GM12801 (cell line): ENCODE results near the gene GPX3.

Experiments
- CTCF ChIP-seq: IDR thresholded peaks from one replicate; pipeline ENCODE4 v1.5.1; 2011; ENCODE audit warnings: control low read depth; ENCODE audit not compliant: insufficient read length; ENCODE audit errors: extremely low read depth

GPX3 gene

DNA sequence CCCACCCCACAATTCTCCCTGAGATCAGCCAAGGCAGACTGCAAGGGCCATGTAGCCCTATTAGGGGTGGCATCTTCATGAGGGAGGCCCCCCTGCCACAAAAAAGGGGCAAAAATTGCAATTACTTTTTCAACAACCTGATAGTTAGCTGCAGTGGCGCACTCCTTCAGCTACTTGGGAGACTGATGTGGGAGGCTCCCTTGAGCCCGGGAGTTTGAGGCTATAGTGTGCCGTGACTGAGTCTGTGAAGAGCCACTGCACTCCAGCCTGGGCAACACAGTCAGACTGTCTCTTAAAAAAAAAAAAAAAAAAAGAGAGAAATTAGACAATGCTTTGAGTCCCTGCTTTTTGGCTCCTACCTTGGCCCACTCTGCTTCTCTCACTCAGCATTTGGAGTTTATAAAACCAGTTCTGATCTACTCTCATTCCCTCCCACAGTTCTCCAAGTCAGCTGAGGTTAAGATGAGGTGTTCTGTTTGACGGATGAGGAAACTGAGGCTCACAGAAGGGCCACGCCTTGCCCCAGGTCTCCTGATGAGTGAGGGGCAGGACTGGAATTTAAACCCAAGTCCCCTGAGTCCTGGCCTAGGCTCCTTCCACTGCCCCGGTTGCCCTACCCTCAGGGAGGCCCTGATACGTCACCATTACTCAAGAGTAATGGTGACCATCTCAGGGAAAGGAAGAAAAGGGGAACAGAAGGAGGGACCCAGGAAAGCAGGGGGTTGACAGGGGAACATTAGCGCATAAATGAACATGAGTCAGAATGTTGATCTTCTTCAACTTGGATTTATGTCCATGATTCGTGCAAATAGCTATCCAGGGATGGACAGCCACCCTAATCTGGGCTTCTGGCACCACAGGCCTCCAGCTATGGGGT, 9.0 kb downstream of the GPX3 start:
- no peak for TF ChIP-seq CTCF

DNA sequence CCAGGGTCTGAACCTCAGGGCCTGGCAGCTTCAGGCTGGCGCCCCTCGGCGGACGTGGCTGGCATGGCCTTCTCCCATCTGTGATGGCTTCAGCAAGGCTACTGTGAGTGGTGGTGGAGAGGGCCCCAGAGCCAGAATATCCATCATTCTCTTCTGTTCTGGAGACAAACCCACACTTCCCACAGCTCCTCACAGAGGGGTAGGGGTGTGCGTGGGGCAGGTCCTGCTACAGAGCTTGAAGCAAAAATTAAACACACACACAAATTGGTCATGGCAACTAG, 9.6 kb downstream of the GPX3 start:
- TF ChIP-seq CTCF: no peak

DNA sequence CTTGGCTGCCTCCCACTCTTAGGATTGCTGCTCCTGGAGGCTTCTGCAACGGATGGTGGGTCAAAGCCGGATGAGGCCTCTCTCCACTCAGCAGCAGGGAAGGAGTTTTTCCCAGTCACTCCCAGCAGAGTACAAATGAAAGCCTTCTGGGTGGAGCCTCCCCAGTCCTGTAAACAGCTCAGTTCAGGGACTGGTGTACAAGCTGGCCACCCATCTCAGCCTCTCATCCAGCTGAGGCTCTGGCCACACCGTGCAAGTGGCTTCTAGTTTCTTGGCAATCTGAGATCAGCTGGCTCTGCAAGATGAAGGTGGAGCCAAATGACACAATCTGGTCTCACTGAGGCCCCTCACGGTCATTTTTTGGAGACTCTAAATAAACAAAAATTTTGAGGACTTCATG, 10.0 kb downstream of the GPX3 start:
- TF ChIP-seq CTCF: no peak

DNA sequence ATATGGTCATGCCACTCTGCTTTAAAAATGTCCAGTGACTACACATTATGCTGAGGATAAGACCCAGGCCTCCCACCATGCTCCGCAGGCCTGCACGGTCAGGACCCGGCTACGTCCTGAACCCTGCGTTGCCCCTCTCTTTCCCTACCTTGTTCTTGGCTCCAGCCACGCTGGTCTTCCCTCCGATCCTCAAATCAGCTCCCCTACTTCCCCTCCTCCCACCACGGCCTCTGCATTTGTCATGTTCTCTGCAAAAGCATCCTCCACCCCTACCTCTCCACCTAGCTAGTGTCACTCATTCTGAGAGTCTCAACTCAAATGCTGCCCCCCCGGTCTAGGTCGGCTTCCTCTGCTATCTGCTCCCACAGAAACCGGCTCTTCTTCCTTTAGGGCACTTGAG, 11.2 kb downstream of the GPX3 start:
- TF ChIP-seq CTCF: no peak

GRCh38 chr5:151033217-151033934, 13.0 kb downstream of the GPX3 start:
- TF ChIP-seq CTCF: no peak

- no peak for TF ChIP-seq CTCF
Measured at GRCh38 chr5:151034422-151035379, 14.3 kb downstream of the GPX3 start.

GRCh38 chr5:151036556-151036955, 16.2 kb downstream of the GPX3 start:
- TF ChIP-seq CTCF: no peak
